Natural killer cell treated with Interleukin-12 subunit alpha and Interleukin-12 subunit beta and Interleukin-15 and Interleukin-18, amount 100 ng/mL, for 72 hours (primary cell): ENCODE data around the gene RCOR2. TPM values are rescaled to one million over a fixed set of nuclear protein-coding genes. Genes with fewer than 3 reads are reported as not detected.

Experiments used
- ATAC-seq, 2 donors: fragments of 150-1000 bp; cut with Tn5 transposase in 1 of 2; sonication (Bioruptor Pico), chemical (Tn5 transposase) in 1 of 2; 2 replicates each; pipeline ENCODE4 v1.10.0; 2021
- DNase-seq: peaks from one replicate; pipeline ENCODE4 v3.0.0; 2022; ENCODE audit warnings: low spot score
- H3K27ac Mint-ChIP-seq, 2 donors: 1 replicate in 1 of 2; 2 replicates in 1 of 2; pipeline ENCODE4 v1.8.0; 2022; ENCODE audit warnings: mixed read lengths in 2 of 2, mild to moderate bottlenecking in 1 of 2, moderate library complexity in 1 of 2
- H3K27me3 Mint-ChIP-seq, 2 donors: 1 replicate in 1 of 2; 2 replicates in 1 of 2; pipeline ENCODE4 v1.8.0; 2022; ENCODE audit warnings: mixed read lengths in 2 of 2
- H3K36me3 Mint-ChIP-seq: one replicate; pipeline ENCODE4 v1.8.0; 2022; ENCODE audit warnings: mixed read lengths
- H3K4me1 Mint-ChIP-seq, 2 donors: 1 replicate in 1 of 2; 2 replicates in 1 of 2; pipeline ENCODE4 v1.8.0; 2022; ENCODE audit warnings: low read depth in 2 of 2, mixed read lengths in 2 of 2, mild to moderate bottlenecking in 1 of 2
- H3K4me3 Mint-ChIP-seq: one replicate; pipeline ENCODE4 v1.8.0; 2022; ENCODE audit warnings: mixed read lengths
- H3K9me3 Mint-ChIP-seq: 2 replicates; pipeline ENCODE4 v1.8.0; 2022; ENCODE audit warnings: mixed read lengths
- total RNA-seq, 2 donors: library from RNA; stranded (reverse); gene quantifications; one replicate each; pipeline ENCODE4 v1.2.3, GENCODE V29; 2022

The RCOR2 gene
- total RNA-seq, 2 donors from 2014 or later, result not detected

DNA sequence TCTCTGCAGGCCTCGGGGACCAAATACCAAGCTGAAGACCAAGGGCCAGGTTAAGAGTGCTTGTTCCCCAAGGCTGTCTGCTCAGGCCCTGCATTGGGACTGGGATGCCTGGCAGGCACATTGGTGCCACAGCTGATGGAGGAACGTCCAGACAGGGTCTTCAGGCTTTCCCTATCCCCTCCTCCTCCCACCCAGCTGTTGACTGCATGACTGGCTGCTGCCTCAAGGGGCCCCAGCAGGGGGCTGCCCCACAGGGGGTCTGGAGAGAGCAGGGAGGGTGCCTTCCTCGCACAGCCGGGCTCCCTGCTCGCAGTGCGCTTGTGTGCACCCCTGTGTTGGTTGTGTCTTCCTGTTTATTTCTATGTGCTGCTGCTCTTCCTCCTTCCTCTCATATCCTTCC is 9.9 kb downstream of the RCOR2 start:
- H3K27ac Mint-ChIP-seq, result peak overlapping the region in 1 of 2 donors; percentile 62
- no peaks in the 10 kb centered on the region for H3K27me3 Mint-ChIP-seq
- H3K4me3 Mint-ChIP-seq, result no peak overlapping the region
- H3K36me3 Mint-ChIP-seq, result peaks cover 6% of the 10 kb centered on the region
- no peaks in the 10 kb centered on the region for H3K9me3 Mint-ChIP-seq
- H3K4me1 Mint-ChIP-seq, result peaks cover 0 to 2% of the 10 kb centered on the region in 2 donors
- no peak for DNase-seq
- no peak for ATAC-seq

DNA sequence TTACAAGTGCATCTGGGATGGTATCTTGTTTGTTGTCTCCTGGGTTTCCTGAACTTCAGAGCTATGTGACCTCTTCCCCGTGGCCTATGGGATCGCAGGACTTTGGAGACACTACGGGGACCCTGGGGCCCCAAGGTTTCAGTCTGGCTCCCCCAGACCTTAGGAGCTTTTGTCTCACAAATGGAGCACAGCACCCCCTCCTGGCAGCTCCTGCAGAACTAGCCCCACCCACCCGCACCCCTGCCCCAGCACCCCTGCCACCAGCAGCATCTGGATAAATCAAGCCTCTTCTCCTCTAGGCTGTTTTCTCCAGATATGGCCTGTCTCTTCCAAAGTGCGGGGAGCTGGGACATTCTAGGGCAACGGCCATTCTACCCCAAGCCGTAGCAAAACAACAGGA is 10.4 kb downstream of the RCOR2 start:
- ATAC-seq (no peak), DNase-seq (no peak)
- peaks cover 9% of the 10 kb centered on the region for H3K36me3 Mint-ChIP-seq
- no peak overlapping the region for H3K4me3 Mint-ChIP-seq
- no peaks in the 10 kb centered on the region for H3K9me3 Mint-ChIP-seq
- no peaks in the 10 kb centered on the region for H3K27me3 Mint-ChIP-seq
- peaks cover 0 to 2% of the 10 kb centered on the region in 2 donors for H3K4me1 Mint-ChIP-seq
- H3K27ac Mint-ChIP-seq, result peak overlapping the region in 1 of 2 donors; percentile 62

DNA sequence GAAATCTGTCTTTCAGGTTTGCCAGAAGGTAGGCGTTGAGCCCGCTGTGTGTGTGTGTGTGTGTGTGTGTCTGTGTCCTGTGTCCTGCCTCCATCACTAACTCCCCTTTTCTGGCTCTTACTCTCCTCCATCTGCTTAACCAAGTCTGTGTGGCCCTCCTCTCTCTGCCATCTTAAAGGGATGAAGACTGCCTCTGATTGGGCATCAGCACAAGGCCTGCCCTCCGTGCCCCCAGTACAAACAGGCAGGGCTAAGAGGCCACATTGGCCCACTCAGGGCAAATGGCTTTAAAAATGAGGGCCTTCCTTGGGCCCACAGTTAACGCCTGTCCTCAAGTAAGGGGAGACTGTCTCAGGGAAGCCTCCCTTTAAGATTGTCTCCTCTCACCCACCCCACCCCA is 10.9 kb downstream of the RCOR2 start:
- Mint-ChIP-seq H3K4me3 (no peak overlapping the region), H3K27ac (peak overlapping the region in 1 of 2 donors; percentile 62), H3K9me3 (no peaks in the 10 kb centered on the region), H3K36me3 (peaks cover 14% of the 10 kb centered on the region), H3K27me3 (no peaks in the 10 kb centered on the region), H3K4me1 (peaks cover 0 to 2% of the 10 kb centered on the region in 2 donors)
- DNase-seq (no peak), ATAC-seq (no peak)

DNA sequence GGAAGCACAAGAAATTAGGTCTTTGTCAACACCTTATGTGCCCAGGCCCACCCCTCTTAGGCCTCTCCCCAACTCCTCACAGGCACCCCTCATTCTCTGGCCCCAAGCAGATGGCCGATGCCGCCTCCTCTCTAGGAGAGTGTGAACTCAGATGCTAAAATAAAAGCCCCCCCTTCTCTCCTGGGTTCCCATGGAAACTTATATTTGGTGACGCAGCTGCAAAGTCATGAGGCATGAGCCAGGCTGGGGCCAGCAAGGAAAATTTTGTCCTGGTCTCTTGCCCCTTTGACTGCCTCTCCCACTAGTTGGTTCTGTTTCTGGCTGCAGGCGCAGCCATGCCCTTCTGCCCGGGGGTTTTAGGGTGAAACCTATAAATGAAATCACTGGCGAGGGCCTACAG is 11.8 kb downstream of the RCOR2 start:
- ATAC-seq, result no peak
- no peaks in the 10 kb centered on the region for H3K27me3 Mint-ChIP-seq
- H3K36me3 Mint-ChIP-seq, result peaks cover 16% of the 10 kb centered on the region
- H3K27ac Mint-ChIP-seq, result no peak overlapping the region
- DNase-seq, result no peak
- H3K4me3 Mint-ChIP-seq, result no peak overlapping the region
- peaks cover 0 to 2% of the 10 kb centered on the region in 2 donors for H3K4me1 Mint-ChIP-seq
- no peaks in the 10 kb centered on the region for H3K9me3 Mint-ChIP-seq

DNA sequence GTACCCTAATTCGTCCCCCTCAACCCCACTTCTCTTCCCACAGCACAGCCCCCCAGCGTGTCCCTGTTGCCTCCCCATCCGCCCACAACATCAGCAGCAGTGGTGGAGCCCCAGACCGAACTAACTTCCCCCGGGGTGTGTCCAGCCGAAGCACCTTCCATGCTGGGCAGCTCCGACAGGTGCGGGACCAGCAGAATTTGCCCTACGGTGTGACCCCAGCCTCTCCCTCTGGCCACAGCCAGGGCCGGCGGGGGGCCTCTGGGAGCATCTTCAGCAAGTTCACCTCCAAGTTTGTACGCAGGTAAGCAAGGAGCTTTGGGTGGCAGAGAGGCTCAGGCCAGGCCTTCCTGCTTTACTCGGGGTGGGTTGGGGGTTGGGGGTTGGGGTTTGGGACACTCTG is 12.2 kb downstream of the RCOR2 start:
- Mint-ChIP-seq H3K36me3 (peaks cover 16% of the 10 kb centered on the region), H3K4me3 (no peak overlapping the region), H3K4me1 (peaks cover 0 to 2% of the 10 kb centered on the region in 2 donors), H3K9me3 (no peaks in the 10 kb centered on the region), H3K27me3 (no peaks in the 10 kb centered on the region), H3K27ac (no peak overlapping the region)
- DNase-seq (no peak), ATAC-seq (no peak)

DNA sequence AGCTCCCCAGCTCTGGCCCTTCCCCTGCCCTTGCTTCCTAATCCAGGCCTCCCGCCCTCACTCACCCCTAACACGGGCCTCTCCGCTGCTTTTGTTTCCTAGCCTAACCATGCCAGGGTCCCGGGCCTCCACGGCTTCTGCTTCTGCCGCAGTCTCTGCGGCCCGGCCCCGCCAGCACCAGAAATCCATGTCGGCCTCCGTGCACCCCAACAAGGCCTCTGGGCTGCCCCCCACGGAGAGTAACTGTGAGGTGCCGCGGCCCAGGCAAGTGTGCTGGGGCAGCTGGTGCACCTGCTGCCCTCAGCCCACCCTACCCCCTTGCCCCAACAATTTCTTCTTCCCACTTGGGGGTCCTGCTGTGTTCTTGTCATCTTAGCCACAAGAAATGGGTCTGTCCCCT is 13.1 kb downstream of the RCOR2 start:
- H3K9me3 Mint-ChIP-seq, result no peaks in the 10 kb centered on the region
- no peak for DNase-seq
- H3K27ac Mint-ChIP-seq, result peak overlapping the region in 1 of 2 donors; percentile 25
- ATAC-seq, result no peak
- H3K36me3 Mint-ChIP-seq, result peaks cover 16% of the 10 kb centered on the region
- H3K4me1 Mint-ChIP-seq, result peaks cover 2 to 5% of the 10 kb centered on the region in 2 donors
- no peak overlapping the region for H3K4me3 Mint-ChIP-seq
- no peaks in the 10 kb centered on the region for H3K27me3 Mint-ChIP-seq

DNA sequence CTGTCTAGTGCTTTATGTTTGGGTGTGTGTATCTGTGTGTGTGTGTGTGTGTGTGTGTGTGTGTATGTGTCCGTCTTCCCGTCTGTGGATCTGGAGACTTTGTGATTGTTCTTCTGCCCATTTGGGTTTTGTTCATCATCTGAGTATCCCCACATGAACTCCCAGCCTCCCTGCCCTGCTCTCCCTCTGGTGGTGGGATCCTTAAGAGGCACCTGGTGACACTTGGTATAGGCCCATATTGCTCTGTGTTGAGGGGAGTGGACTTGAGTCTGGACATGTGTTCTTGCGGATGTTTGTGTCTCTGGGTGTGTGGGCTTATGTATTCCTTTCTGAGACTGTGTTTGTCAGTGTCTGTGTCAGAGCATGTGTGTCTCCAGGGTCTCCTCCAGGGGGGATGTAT is 15.3 kb downstream of the RCOR2 start:
- DNase-seq (no peak), ATAC-seq (no peak)
- Mint-ChIP-seq H3K4me3 (no peak overlapping the region), H3K27ac (no peak overlapping the region), H3K4me1 (peaks cover 2 to 5% of the 10 kb centered on the region in 2 donors), H3K36me3 (peaks cover 16% of the 10 kb centered on the region), H3K27me3 (no peaks in the 10 kb centered on the region), H3K9me3 (no peaks in the 10 kb centered on the region)

DNA sequence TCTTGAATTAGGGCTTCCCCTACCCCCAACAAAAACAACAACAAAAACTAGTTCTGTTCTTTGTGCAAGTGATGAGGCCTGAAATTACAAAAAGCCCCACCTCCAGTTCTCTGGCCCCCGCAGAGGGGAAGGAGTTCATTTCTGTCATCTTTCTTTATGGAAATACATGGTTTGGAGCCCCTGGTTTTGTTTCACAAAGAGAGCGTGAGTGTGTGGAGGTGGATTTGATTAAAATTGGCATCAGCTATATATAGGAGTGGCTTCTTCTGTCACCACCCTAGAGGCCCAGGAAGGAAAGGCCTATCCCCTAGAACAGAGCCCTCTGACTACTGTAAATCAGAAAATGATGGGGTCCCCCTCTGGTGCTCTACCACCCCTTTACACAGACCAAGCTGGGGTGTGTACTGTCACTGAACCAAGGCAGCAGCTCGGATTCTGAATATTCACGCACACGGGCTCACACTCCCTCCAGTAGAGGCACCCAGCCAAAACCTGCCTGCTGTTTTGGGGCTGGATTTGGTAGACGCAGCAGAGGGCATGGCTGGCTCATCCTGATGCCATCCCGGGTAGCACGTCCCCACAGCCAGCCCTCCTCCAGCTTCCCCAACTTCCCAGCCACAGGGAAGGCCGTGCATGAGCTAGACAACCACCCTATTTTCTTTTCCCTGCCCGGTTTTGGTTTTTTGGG is 19.4 kb downstream of the RCOR2 start:
- Mint-ChIP-seq H3K36me3 (peaks cover 16% of the 10 kb centered on the region), H3K27ac (peak overlapping the region in 1 of 2 donors; percentile 39), H3K27me3 (no peaks in the 10 kb centered on the region), H3K4me3 (no peak overlapping the region), H3K9me3 (no peaks in the 10 kb centered on the region), H3K4me1 (peaks cover 11 to 15% of the 10 kb centered on the region in 2 donors)
- DNase-seq (no peak), ATAC-seq (no peak)

DNA sequence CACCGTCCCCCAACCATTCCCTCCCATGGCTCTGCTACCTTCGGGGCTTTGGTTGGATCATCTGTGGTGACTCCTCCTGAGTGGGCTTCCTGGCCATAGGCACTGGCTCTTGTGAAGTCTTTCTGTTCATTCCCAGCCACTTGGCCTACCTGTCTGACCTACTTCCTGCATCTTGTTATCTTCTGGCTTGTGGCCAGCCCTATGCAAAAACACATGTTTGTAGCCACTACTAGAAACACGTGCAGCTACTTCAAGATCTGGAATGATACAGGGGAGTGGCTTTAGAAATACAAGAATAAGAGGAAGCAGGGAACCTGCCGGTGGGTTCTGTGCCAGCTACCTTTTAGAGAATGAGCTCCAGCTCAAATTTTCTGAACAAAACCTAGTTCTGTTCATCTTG is 20.9 kb downstream of the RCOR2 start:
- no peaks in the 10 kb centered on the region for H3K27me3 Mint-ChIP-seq
- H3K4me1 Mint-ChIP-seq, result peaks cover 25 to 29% of the 10 kb centered on the region in 2 donors
- ATAC-seq (no peak), DNase-seq (no peak)
- H3K9me3 Mint-ChIP-seq, result no peaks in the 10 kb centered on the region
- H3K27ac Mint-ChIP-seq, result peak overlapping the region in 1 of 2 donors; percentile 59
- H3K4me3 Mint-ChIP-seq, result no peak overlapping the region
- peaks cover 8% of the 10 kb centered on the region for H3K36me3 Mint-ChIP-seq

DNA sequence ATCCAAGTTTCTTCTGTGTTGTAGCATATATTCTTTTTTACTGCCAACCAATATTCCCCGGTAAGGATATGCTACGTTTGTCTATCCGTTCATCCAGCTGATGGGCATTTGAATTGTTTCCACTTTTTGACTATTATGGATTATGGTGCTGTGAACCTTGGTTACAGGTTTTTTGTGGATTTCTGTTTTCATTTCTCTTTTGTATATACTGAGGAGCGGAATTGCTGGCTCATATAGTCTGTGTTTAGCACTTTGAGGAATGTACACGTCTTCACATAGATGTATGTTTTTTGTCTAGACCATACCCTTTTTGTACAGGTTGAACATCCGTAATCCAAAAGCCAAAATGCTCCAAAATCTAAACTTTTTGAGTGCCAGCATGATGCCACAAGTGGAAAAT is 23.6 kb downstream of the RCOR2 start:
- no peak overlapping the region for H3K4me3 Mint-ChIP-seq
- peaks cover 6% of the 10 kb centered on the region for H3K36me3 Mint-ChIP-seq
- peaks cover 49 to 51% of the 10 kb centered on the region in 2 donors for H3K4me1 Mint-ChIP-seq
- H3K9me3 Mint-ChIP-seq, result no peaks in the 10 kb centered on the region
- H3K27me3 Mint-ChIP-seq, result no peaks in the 10 kb centered on the region
- ATAC-seq (no peak), DNase-seq (no peak)
- peak overlapping the region in 1 of 2 donors; percentile 35 for H3K27ac Mint-ChIP-seq

DNA sequence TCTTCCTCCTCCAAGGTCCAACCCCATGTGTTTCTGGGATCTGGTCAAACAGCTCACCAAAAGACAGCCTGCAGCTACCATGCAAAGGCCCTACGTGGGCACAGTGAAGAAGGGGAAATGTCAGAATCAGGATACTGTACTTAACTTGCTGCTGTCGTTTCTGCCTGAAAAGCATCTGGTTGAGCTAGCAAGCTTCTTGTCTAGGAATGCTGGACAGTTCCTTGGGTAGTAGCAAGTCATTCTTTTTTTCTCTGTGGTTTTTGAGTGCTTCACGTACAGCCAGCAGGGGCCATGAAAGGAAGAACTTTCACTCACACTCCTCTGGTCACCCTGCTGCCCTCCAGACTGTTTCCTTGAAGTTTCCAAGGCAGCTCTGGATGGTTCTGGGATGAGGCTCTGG is 24.7 kb downstream of the RCOR2 start:
- H3K9me3 Mint-ChIP-seq, result no peaks in the 10 kb centered on the region
- no peak for ATAC-seq
- peaks cover 6% of the 10 kb centered on the region for H3K36me3 Mint-ChIP-seq
- H3K27me3 Mint-ChIP-seq, result no peaks in the 10 kb centered on the region
- H3K4me3 Mint-ChIP-seq, result no peak overlapping the region
- no peak for DNase-seq
- peaks cover 60% of the 10 kb centered on the region in 2 donors for H3K4me1 Mint-ChIP-seq
- H3K27ac Mint-ChIP-seq, result no peak overlapping the region

DNA sequence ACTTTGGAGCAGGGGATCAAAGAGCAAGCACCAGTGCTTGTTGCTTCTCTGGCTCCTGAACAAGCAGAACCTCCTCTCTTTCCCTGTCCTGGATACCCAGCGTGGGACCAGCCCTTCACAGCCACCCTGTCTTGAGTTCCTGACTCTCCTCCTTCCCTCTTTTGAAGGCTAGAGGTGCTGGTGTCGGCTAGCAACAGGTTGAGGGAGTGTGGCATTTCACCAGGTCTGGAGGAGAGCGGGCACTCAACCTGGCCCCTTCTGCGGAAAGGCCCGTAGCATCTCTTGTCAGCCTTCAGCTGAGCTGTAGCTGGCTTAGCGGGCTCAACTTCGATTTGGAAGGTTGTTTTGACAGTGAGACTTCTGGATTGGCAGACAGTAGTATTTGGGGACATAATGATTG is 26.6 kb downstream of the RCOR2 start:
- Mint-ChIP-seq H3K27me3 (no peaks in the 10 kb centered on the region), H3K27ac (peak overlapping the region; percentile 84 to 97), H3K9me3 (no peaks in the 10 kb centered on the region), H3K36me3 (no peaks in the 10 kb centered on the region), H3K4me1 (peaks cover 63 to 66% of the 10 kb centered on the region in 2 donors), H3K4me3 (peak overlapping the region; percentile 52)
- no peak for ATAC-seq
- no peak for DNase-seq

DNA sequence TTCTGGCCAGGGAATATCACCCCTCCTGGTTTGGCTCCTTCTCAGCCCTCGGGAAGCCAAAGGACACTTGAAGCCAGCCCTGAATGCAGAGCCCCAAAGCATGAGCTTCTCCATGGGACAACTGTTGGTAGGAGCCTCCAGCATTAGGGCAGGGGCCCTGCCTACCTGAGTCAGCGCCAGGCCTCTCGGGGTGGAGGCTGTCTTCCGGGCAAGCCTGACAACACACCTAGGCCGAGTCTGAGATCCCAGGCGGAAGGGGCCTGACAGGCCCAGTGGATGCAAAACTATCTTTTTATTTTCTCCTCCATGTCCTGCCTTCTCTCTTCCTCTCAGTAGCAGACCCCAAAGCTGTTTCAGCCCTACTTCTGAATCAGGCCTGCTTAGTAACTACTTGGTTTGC is 27.6 kb downstream of the RCOR2 start:
- DNase-seq, result no peak
- peaks cover 66 to 67% of the 10 kb centered on the region in 2 donors for H3K4me1 Mint-ChIP-seq
- H3K27ac Mint-ChIP-seq, result peak overlapping the region; percentile 84 to 97
- no peak for ATAC-seq
- H3K9me3 Mint-ChIP-seq, result no peaks in the 10 kb centered on the region
- H3K4me3 Mint-ChIP-seq, result peak overlapping the region; percentile 92
- H3K27me3 Mint-ChIP-seq, result no peaks in the 10 kb centered on the region
- H3K36me3 Mint-ChIP-seq, result no peaks in the 10 kb centered on the region

DNA sequence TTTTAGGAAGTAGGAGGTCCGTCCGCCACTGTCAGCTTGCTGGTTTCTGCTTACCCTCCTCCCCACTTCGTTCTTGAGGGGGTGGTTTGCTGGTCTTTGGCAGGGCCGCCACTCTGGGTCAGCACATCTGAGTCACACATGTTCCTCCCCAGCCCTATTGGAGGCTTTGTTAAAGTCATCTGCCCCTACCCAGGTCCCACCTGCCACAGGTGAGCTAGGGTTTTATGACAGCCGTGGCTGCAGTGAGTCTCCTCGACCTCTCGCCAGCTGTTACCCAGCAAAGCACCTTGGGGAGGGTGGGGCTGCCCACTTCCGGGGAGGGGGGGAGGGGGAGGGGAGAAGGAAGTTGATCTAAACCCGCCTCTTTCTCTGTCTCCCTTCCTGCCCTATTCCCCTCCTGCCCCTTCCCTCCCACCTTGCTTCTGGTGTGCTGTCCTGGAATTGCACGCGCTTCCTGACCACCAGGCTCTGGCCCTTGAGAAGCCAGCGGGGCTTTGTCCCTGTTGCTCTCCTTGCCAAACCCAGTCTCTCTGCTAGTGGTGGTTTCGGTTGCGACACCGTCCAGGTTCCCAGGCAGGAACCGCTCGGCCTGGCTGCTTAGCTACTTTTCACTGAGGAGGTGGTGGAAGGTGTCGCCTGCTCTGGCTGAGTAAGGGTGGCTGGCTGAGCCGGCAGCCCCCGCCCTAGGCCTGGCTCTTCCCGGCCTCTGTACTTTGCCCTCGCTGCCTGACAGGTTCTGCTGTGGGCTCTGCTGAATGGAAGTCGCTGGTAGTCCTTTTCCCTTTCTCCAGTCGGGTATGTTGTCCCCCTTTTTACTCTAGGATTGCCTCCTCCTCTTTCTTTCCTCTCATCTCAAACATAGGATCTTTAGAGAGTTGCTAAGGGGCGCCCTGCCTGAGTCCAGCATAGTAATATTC is 28.5 kb downstream of the RCOR2 start:
- H3K4me3 Mint-ChIP-seq, result peak overlapping the region; percentile 92
- DNase-seq (peak; percentile 85), ATAC-seq (peak; percentile 90 to 94)
- H3K27me3 Mint-ChIP-seq, result no peaks in the 10 kb centered on the region
- peaks cover 64 to 67% of the 10 kb centered on the region in 2 donors for H3K4me1 Mint-ChIP-seq
- peak overlapping the region; percentile 84 to 97 for H3K27ac Mint-ChIP-seq
- H3K36me3 Mint-ChIP-seq, result no peaks in the 10 kb centered on the region
- H3K9me3 Mint-ChIP-seq, result no peaks in the 10 kb centered on the region
